ENCODE data around the gene ZBTB21. TPM values are rescaled to one million over a fixed set of nuclear protein-coding genes. Genes with fewer than 3 reads are reported as not detected.
A peak's percentile ranks its signal among the peaks of the same experiment; 100 is the strongest.

ZBTB21 gene
- total and polyA plus RNA-seq, 2 of the 8 experiments (the other 6 are each of a cell fraction or from before 2014, with no cell fraction given): 3.9 to 17.8 TPM

DNA sequence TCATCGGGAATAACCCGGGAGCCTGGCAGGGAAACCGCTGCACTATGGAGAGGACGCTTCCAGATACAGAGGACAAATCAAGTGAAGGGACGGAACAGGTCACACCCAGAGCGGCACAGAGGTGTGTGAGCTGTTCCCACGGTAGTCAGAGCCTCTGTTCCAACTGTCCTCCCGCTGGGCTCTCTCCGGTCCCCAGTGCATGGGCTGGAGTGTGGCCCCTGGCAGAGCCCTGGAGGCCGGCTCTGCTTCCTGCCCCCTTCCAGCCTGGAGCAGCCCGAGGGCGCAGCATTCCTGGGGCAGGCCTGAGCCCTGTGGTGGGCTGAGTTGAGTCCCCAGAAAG lies 11.9 kb upstream of the ZBTB21 start:
- Histone ChIP-seq H2AK5ac (ENCODE audit: low read depth, low read length) (no peak overlapping the region), H3K23ac (ENCODE audit: insufficient read length) (no peak overlapping the region), H3K4me3 (ENCODE audit: extremely low read depth in 1 of 4, insufficient read depth in 2 of 4, low read depth in 3 of 4, low read length in 4 of 4) (peak overlapping the region in 1 of 4 experiments; percentile 3; a peak in 1 of 8 replicates), H3K4ac (replicated peaks; ENCODE audit: insufficient read length, low read depth, low read length) (no peak overlapping the region), H4K5ac (ENCODE audit: insufficient read length, low read depth, low read length) (no peak overlapping the region), H3K79me1 (ENCODE audit: low read depth, low read length) (no peaks in the 10 kb centered on the region), H4K20me1 (replicated peaks in 1 of 2; ENCODE audit: control insufficient read depth in 1 of 2, insufficient read depth in 2 of 2, low read length in 2 of 2) (peaks cover 0 to 4% of the 10 kb centered on the region in 2 experiments), H4K91ac (replicated peaks; ENCODE audit: insufficient read length, low read length) (no peak overlapping the region), H3K27ac (ENCODE audit: low read depth, low read length) (peak overlapping the region; percentile 21; the same call in 1 of the 2 replicates), H3K4me2 (ENCODE audit: insufficient read depth in 1 of 2, low read depth in 2 of 2, low read length in 2 of 2) (peak overlapping the region; percentile 36 to 40; a peak in 2 of 4 replicates), H4K8ac (ENCODE audit: extremely low read depth, insufficient read depth, low read length) (no peak overlapping the region), H3K14ac (ENCODE audit: insufficient read length) (no peak overlapping the region), H2BK15ac (ENCODE audit: low read length) (peak overlapping the region; percentile 81; the same call in 1 of the 2 replicates), H3K27me3 (replicated peaks in 1 of 4; ENCODE audit: control insufficient read depth in 3 of 4, extremely low read depth in 1 of 4, insufficient read depth in 3 of 4, low read length in 3 of 4) (no peaks in the 10 kb centered on the region; a peak in 3 of 7 replicates), H3K79me2 (ENCODE audit: control insufficient read depth in 1 of 2, insufficient read depth in 2 of 2, low read length in 2 of 2) (no peaks in the 10 kb centered on the region), H2AFZ (ENCODE audit: low read length) (no peak overlapping the region), H3K4me1 (replicated peaks in 1 of 4; ENCODE audit: control insufficient read depth in 3 of 4, insufficient read depth in 4 of 4, low read length in 3 of 4) (peaks cover 2 to 11% (median 5%) of the 10 kb centered on the region in 4 experiments; a peak in 6 of 7 replicates), H3K36me3 (ENCODE audit: control insufficient read depth in 2 of 4, insufficient read depth in 4 of 4, low read length in 3 of 4) (no peaks in the 10 kb centered on the region), H3K56ac (replicated peaks; ENCODE audit: insufficient read length, low read depth, low read length) (no peak overlapping the region), H3K23me2 (ENCODE audit: low read depth, low read length) (peaks cover 4% of the 10 kb centered on the region; the same call in 1 of the 2 replicates), H2BK12ac (ENCODE audit: low read depth, low read length) (no peak overlapping the region), H2BK20ac (ENCODE audit: low read length) (no peak overlapping the region), H3K9ac (replicated peaks in 1 of 4; ENCODE audit: extremely low read depth in 1 of 4, low read depth in 3 of 4, low read length in 3 of 4) (no peak overlapping the region), H3K18ac (ENCODE audit: extremely low read depth, low read length) (0 out of 2 replicates have a peak overlapping the region, but pooled peaks have one; percentile 32), H3K9me3 (ENCODE audit: insufficient read depth in 2 of 2, low read depth in 1 of 2, low read length in 1 of 2) (no peaks in the 10 kb centered on the region), H2BK5ac (ENCODE audit: low read depth, low read length) (no peak overlapping the region), H2BK120ac (replicated peaks; ENCODE audit: low read depth, low read length) (no peak overlapping the region)
- TF ChIP-seq KDM1A (IDR thresholded peaks at IDR 0.05; ENCODE audit: borderline replicate concordance, low read length) (no peak), RBBP5 (IDR thresholded peaks at IDR 0.05; ENCODE audit: borderline replicate concordance, low read depth, low read length) (0 out of 2 replicates have a peak, but pooled peaks have one; percentile 47), SIRT6 (IDR thresholded peaks at IDR 0.05; ENCODE audit: low read length) (no peak), CBX5 (IDR thresholded peaks at IDR 0.05; ENCODE audit: low read depth, low read length) (no peak), SIN3A (conservative IDR thresholded peaks at IDR 0.05 in 1 of 2, IDR thresholded peaks at IDR 0.05 in 1 of 2; ENCODE audit: low read depth in 1 of 2, low read length in 2 of 2) (0 out of 4 replicates have a peak, but pooled peaks of 1 of the 2 experiments have one; percentile 7)
- DNase-seq (ENCODE audit: low read depth in 1 of 2, low spot score in 2 of 2) (peak in 1 of 2 experiments; percentile 66), FAIRE-seq (no peak)
- POLR2A ChIA-PET (ENCODE audit: partially characterized antibody): no interaction called here
- CTCF ChIA-PET (ENCODE audit: partially characterized antibody): no interaction called here
- WGBS, 2 experiments (ENCODE audit: extremely low coverage in 1 of 2, insufficient coverage in 1 of 2, insufficient read length in 1 of 2, insufficient replicate concordance in 2 of 2, low coverage in 1 of 2, low lambda C conversion rate in 2 of 2, missing lambda C conversion rate in 1 of 2): 62% methylated on average over 12 of the region's 12 CpGs; no CpG with 5 or more reads in 1 of the 2 experiments
